Caco-2 (cell line): Measurements from ENCODE around the gene TERC. TPM values are rescaled to one million over a fixed set of nuclear protein-coding genes. Genes with fewer than 3 reads are reported as not detected.

Source experiments
- BruUV-seq: library from RNA; stranded (reverse); fragments of 400-500 nt; replicated peaks from 2 replicates; lab custom pipeline; 2021; lab: Mats Ljungman, UMichigan
- CTCF ChIA-PET: fragments of 300-600 bp; sonication (Branson Sonifier 250); formaldehyde crosslinking; loops from one replicate; lab custom pipeline; 2022; ENCODE audit warnings: antibody characterized with exemption; lab: Charles Lee
- POLR2A ChIA-PET: fragments of 300-600 bp; sonication (Branson Sonifier 250); formaldehyde crosslinking; loops from one replicate; lab custom pipeline; 2022; ENCODE audit warnings: antibody characterized with exemption; lab: Charles Lee
- DNase-seq, 2 experiments: peaks; one replicate each; pipeline versions ENCODE4 v3.0.0 to v3.0.0-alpha.2; 2020 to 2022
- H3K27me3 ChIP-seq: replicated peaks from 2 replicates; pipeline ENCODE4 v1.6.0; 2011; ENCODE audit warnings: low read length; ENCODE audit not compliant: control insufficient read depth, insufficient read depth
- H3K36me3 ChIP-seq: 2 replicates; pipeline ENCODE4 v1.5.1; 2011; ENCODE audit warnings: low read length; ENCODE audit not compliant: control insufficient read depth, insufficient read depth
- H3K4me1 ChIP-seq: fragments of 250-450 bp; sonication (Bioruptor Pico); 2 replicates; pipeline ENCODE4 v1.5.1; 2020; ENCODE audit warnings: mild to moderate bottlenecking
- H3K4me3 ChIP-seq: 2 replicates; pipeline ENCODE4 v1.5.1; 2011; ENCODE audit warnings: low read depth, mild to moderate bottlenecking, control low read depth, low read length
- H3K9me3 ChIP-seq: fragments of 250-450 bp; sonication (Bioruptor Pico); 2 replicates; pipeline ENCODE4 v1.5.1; 2020; ENCODE audit warnings: mild to moderate bottlenecking, moderate library complexity
- H3K27ac Mint-ChIP-seq: one replicate; pipeline ENCODE4 v1.8.0; 2022; ENCODE audit warnings: mixed read lengths; ENCODE audit not compliant: unreplicated experiment
- H3K27me3 Mint-ChIP-seq: one replicate; pipeline ENCODE4 v1.8.0; 2022; ENCODE audit warnings: mixed read lengths; ENCODE audit not compliant: insufficient read depth, unreplicated experiment
- H3K36me3 Mint-ChIP-seq: one replicate; pipeline ENCODE4 v1.8.0; 2022; ENCODE audit warnings: mild to moderate bottlenecking, mixed read lengths; ENCODE audit not compliant: insufficient read depth, unreplicated experiment
- H3K4me1 Mint-ChIP-seq: one replicate; pipeline ENCODE4 v1.8.0; 2022; ENCODE audit warnings: low read depth, mixed read lengths; ENCODE audit not compliant: unreplicated experiment
- H3K4me3 Mint-ChIP-seq: one replicate; pipeline ENCODE4 v1.8.0; 2022; ENCODE audit warnings: mild to moderate bottlenecking, moderate library complexity, mixed read lengths; ENCODE audit not compliant: unreplicated experiment
- H3K9me3 Mint-ChIP-seq: one replicate; pipeline ENCODE4 v1.8.0; 2022; ENCODE audit warnings: mixed read lengths; ENCODE audit not compliant: unreplicated experiment
- CTCF ChIP-seq, 2 experiments: fragments of 200-600 bp in 1 of 2; IDR thresholded peaks; 1 replicate in 1 of 2; 2 replicates in 1 of 2; pipeline versions ENCODE4 v1.5.1 to v1.8.0; 2011 to 2022; ENCODE audit warnings: antibody characterized with exemption in 1 of 2, control low read depth in 1 of 2, inconsistent platforms in 1 of 2, low read depth in 1 of 2, low read length in 1 of 2, mild to moderate bottlenecking in 1 of 2, moderate library complexity in 1 of 2; ENCODE audit not compliant: insufficient read depth in 1 of 2, severe bottlenecking in 1 of 2, unreplicated experiment in 1 of 2
- intact Hi-C: fragments of 100-400 bp; cut with micrococcal nuclease; formaldehyde crosslinking; loops from one replicate; pipeline ENCODE4 v1.10.0; 2022; ENCODE audit not compliant: unreplicated experiment
- total RNA-seq: library from RNA; stranded (reverse); gene quantifications from 2 replicates; pipeline ENCODE4 v1.2.3, GENCODE V29; 2022

The TERC gene
- total RNA-seq, 1 experiment from 2014 or later: 17.1 TPM

GRCh38 chr3:169769287-169770181 lies 4.7 kb upstream of the TERC start, which contains the start of gene ACTRT3:
TSS of gene ACTRT3 (minus strand) at chr3:169769561. CDS start at chr3:169769520, 41 bp downstream.
- Mint-ChIP-seq H3K4me3 (peak within 1 kb of the TSS; percentile 24), H3K4me1 (no peaks in the 10 kb centered on the region), H3K9me3 (peaks cover 7% of the 10 kb centered on the region), H3K36me3 (peaks cover 43% of the 10 kb centered on the region), H3K27ac (no peak within 1 kb of the TSS), H3K27me3 (no peaks in the 10 kb centered on the region)
- Histone ChIP-seq H3K4me1 (no peaks in the 10 kb centered on the region), H3K36me3 (no peaks in the 10 kb centered on the region), H3K9me3 (no peaks in the 10 kb centered on the region), H3K27me3 (no peaks in the 10 kb centered on the region), H3K4me3 (no peak within 1 kb of the TSS)
- no peak for TF ChIP-seq CTCF (IDR thresholded peaks at IDR 0.05; ENCODE audit: insufficient read depth in 1 of 2, low read depth in 1 of 2, low read length in 1 of 2, severe bottlenecking in 1 of 2, unreplicated experiment in 1 of 2)
- BruUV-seq: no TSS peak
- no peak for DNase-seq
- POLR2A ChIA-PET: no interaction called here
- CTCF ChIA-PET: no interaction called here
- intact Hi-C loops: no loop called here

GRCh38 chr3:169764312-169764881 lies 463 bp downstream of the TERC start:
- ChIA-PET POLR2A (interaction anchor here (0.6 to 1.0 kb wide), 3 partner anchors 9 to 1035 kb away, joined by 3 to 12 read pairs (median 5); partner anchors contain the start of gene MYNN), CTCF (no interaction called here)
- Mint-ChIP-seq H3K36me3 (peaks cover 19% of the 10 kb centered on the region), H3K4me1 (no peaks in the 10 kb centered on the region), H3K4me3 (peak overlapping the region; percentile 84), H3K27me3 (no peaks in the 10 kb centered on the region), H3K27ac (peak overlapping the region; percentile 69), H3K9me3 (peaks cover 7% of the 10 kb centered on the region)
- Histone ChIP-seq H3K4me1 (no peaks in the 10 kb centered on the region), H3K9me3 (peaks cover 3% of the 10 kb centered on the region; the same call in 1 of the 2 replicates), H3K27me3 (no peaks in the 10 kb centered on the region), H3K36me3 (no peaks in the 10 kb centered on the region), H3K4me3 (peak overlapping the region; percentile 72)
- TF ChIP-seq CTCF (IDR thresholded peaks at IDR 0.05; ENCODE audit: insufficient read depth in 1 of 2, low read depth in 1 of 2, low read length in 1 of 2, severe bottlenecking in 1 of 2, unreplicated experiment in 1 of 2): no peak
- intact Hi-C loops: loop anchor here (5.0 kb wide), 1 partner anchor 273 kb away; the partner anchor contains the start of gene GPR160
- TSS peak; percentile 97 for BruUV-seq
- DNase-seq: peak in 1 of 2 experiments; percentile 41

- Histone ChIP-seq H3K27me3 (no peaks in the 10 kb centered on the region), H3K4me1 (peaks cover 4% of the 10 kb centered on the region; the same call in 1 of the 2 replicates), H3K9me3 (peaks cover 3% of the 10 kb centered on the region; the same call in 1 of the 2 replicates), H3K4me3 (no peak overlapping the region), H3K36me3 (no peaks in the 10 kb centered on the region)
- Mint-ChIP-seq H3K36me3 (peaks cover 19% of the 10 kb centered on the region), H3K4me3 (no peak overlapping the region), H3K27ac (no peak overlapping the region), H3K27me3 (no peaks in the 10 kb centered on the region), H3K4me1 (no peaks in the 10 kb centered on the region), H3K9me3 (no peaks in the 10 kb centered on the region)
- DNase-seq: no peak
- no peak for TF ChIP-seq CTCF (IDR thresholded peaks at IDR 0.05; ENCODE audit: insufficient read depth in 1 of 2, low read depth in 1 of 2, low read length in 1 of 2, severe bottlenecking in 1 of 2, unreplicated experiment in 1 of 2)
- ChIA-PET CTCF (no interaction called here), POLR2A (no interaction called here)
- intact Hi-C loops: loop anchor here (5.0 kb wide), 1 partner anchor 277 kb away; the partner anchor contains the start of gene GPR160
- no TSS peak for BruUV-seq
Measured at GRCh38 chr3:169760479-169760878, 4.4 kb downstream of the TERC start.
